ENCODE results near the gene LBX2. TPM values are rescaled to one million over a fixed set of nuclear protein-coding genes. Genes with fewer than 3 reads are reported as not detected.

LBX2 gene
- total and polyA plus RNA-seq, 9 of the 15 experiments (the other 6 are each of a cell fraction or from before 2014, with no cell fraction given), result 0.39 to 6.2 (median 1.8) TPM; not detected in 1

DNA sequence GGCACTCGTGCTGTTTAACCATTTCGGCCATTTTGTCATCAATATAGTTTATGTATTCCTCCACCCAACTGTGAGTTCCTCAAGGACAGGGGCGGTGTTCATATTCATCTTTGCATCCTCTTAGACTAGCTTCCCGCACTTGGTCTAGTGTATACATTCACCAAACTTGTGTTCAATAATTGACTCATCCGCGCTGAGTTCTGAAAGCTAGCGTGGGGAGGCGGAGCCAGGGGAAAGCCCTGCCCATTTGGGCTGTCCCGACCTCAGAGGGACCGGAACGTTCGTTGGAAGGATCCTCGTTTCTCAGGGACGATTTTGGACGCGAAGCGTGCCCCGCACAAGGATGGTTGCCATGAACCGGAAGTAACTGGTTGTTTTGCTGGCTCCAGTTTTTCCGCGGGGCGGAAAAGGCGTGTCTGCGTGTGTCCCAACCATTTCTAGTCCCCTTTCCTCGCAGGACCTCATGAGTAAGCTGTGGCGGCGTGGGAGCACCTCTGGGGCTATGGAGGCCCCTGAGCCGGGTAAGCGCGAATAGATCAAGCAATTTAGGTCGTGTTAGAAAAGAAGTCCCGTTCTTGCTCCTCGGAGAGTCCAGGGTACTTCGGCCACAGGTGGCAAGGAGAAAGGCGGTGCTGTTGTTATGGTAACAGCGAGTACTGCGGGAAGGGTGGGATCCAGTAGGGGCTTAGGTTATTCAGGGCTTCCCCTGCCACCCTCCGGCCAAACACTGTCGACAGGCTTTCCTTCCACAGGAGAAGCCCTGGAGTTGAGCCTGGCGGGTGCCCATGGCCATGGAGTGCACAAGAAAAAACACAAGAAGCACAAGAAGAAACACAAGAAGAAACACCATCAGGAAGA, 44.5 kb downstream of the LBX2 start, which contains the start of gene INO80B (continued):
- TF ChIP-seq, protein P1, sequence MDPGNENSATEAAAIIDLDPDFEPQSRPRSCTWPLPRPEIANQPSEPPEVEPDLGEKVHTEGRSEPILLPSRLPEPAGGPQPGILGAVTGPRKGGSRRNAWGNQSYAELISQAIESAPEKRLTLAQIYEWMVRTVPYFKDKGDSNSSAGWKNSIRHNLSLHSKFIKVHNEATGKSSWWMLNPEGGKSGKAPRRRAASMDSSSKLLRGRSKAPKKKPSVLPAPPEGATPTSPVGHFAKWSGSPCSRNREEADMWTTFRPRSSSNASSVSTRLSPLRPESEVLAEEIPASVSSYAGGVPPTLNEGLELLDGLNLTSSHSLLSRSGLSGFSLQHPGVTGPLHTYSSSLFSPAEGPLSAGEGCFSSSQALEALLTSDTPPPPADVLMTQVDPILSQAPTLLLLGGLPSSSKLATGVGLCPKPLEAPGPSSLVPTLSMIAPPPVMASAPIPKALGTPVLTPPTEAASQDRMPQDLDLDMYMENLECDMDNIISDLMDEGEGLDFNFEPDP (CRISPR knock-in tag; IDR thresholded peaks at IDR 0.05), result no peak
- TF ChIP-seq ZNF644 (tag; IDR thresholded peaks at IDR 0.05; ENCODE audit: low read depth) (no peak; the same call in 1 of the 2 replicates), THRAP3 (IDR thresholded peaks at IDR 0.05; ENCODE audit: borderline replicate concordance) (no peak), HDGF (IDR thresholded peaks at IDR 0.05) (no peak), ATF1 (CRISPR knock-in tag; IDR thresholded peaks at IDR 0.05) (no peak), ATF1 (tag; IDR thresholded peaks at IDR 0.05) (peak; percentile 85), HNRNPL (IDR thresholded peaks at IDR 0.05; ENCODE audit: low read depth, low read length) (no peak), TBP (optimal IDR thresholded peaks at IDR 0.05; ENCODE audit: low read depth, low read length) (peak; percentile 83), NR2F6 (CRISPR knock-in tag; IDR thresholded peaks at IDR 0.05) (no peak), NR3C1 (CRISPR knock-in tag; IDR thresholded peaks at IDR 0.05) (no peak), SRSF1 (IDR thresholded peaks at IDR 0.05; ENCODE audit: low read depth, low read length) (no peak), SOX6 (IDR thresholded peaks at IDR 0.05) (peak; percentile 70; the same call in 1 of the 2 replicates), MCM2 (IDR thresholded peaks at IDR 0.05; ENCODE audit: low read depth) (no peak)
- TF ChIP-seq, protein P2, sequence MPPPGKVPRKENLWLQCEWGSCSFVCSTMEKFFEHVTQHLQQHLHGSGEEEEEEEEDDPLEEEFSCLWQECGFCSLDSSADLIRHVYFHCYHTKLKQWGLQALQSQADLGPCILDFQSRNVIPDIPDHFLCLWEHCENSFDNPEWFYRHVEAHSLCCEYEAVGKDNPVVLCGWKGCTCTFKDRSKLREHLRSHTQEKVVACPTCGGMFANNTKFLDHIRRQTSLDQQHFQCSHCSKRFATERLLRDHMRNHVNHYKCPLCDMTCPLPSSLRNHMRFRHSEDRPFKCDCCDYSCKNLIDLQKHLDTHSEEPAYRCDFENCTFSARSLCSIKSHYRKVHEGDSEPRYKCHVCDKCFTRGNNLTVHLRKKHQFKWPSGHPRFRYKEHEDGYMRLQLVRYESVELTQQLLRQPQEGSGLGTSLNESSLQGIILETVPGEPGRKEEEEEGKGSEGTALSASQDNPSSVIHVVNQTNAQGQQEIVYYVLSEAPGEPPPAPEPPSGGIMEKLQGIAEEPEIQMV (tag; conservative IDR thresholded peaks at IDR 0.05; ENCODE audit: low read depth), result no peak
- TF ChIP-seq, protein P3, sequence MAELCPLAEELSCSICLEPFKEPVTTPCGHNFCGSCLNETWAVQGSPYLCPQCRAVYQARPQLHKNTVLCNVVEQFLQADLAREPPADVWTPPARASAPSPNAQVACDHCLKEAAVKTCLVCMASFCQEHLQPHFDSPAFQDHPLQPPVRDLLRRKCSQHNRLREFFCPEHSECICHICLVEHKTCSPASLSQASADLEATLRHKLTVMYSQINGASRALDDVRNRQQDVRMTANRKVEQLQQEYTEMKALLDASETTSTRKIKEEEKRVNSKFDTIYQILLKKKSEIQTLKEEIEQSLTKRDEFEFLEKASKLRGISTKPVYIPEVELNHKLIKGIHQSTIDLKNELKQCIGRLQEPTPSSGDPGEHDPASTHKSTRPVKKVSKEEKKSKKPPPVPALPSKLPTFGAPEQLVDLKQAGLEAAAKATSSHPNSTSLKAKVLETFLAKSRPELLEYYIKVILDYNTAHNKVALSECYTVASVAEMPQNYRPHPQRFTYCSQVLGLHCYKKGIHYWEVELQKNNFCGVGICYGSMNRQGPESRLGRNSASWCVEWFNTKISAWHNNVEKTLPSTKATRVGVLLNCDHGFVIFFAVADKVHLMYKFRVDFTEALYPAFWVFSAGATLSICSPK (IDR thresholded peaks at IDR 0.05; ENCODE audit: borderline replicate concordance), result no peak
- TF ChIP-seq, protein P4, sequence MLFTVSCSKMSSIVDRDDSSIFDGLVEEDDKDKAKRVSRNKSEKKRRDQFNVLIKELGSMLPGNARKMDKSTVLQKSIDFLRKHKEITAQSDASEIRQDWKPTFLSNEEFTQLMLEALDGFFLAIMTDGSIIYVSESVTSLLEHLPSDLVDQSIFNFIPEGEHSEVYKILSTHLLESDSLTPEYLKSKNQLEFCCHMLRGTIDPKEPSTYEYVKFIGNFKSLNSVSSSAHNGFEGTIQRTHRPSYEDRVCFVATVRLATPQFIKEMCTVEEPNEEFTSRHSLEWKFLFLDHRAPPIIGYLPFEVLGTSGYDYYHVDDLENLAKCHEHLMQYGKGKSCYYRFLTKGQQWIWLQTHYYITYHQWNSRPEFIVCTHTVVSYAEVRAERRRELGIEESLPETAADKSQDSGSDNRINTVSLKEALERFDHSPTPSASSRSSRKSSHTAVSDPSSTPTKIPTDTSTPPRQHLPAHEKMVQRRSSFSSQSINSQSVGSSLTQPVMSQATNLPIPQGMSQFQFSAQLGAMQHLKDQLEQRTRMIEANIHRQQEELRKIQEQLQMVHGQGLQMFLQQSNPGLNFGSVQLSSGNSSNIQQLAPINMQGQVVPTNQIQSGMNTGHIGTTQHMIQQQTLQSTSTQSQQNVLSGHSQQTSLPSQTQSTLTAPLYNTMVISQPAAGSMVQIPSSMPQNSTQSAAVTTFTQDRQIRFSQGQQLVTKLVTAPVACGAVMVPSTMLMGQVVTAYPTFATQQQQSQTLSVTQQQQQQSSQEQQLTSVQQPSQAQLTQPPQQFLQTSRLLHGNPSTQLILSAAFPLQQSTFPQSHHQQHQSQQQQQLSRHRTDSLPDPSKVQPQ (CRISPR knock-in tag; IDR thresholded peaks at IDR 0.05; ENCODE audit: borderline replicate concordance), result no peak
- TF ChIP-seq, protein P5, sequence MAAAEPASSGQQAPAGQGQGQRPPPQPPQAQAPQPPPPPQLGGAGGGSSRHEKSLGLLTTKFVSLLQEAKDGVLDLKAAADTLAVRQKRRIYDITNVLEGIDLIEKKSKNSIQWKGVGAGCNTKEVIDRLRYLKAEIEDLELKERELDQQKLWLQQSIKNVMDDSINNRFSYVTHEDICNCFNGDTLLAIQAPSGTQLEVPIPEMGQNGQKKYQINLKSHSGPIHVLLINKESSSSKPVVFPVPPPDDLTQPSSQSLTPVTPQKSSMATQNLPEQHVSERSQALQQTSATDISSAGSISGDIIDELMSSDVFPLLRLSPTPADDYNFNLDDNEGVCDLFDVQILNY (CRISPR knock-in tag; IDR thresholded peaks at IDR 0.05), result no peak
- TF ChIP-seq, protein P6, sequence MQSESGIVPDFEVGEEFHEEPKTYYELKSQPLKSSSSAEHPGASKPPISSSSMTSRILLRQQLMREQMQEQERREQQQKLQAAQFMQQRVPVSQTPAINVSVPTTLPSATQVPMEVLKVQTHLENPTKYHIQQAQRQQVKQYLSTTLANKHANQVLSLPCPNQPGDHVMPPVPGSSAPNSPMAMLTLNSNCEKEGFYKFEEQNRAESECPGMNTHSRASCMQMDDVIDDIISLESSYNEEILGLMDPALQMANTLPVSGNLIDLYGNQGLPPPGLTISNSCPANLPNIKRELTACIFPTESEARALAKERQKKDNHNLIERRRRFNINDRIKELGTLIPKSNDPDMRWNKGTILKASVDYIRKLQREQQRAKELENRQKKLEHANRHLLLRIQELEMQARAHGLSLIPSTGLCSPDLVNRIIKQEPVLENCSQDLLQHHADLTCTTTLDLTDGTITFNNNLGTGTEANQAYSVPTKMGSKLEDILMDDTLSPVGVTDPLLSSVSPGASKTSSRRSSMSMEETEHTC (IDR thresholded peaks at IDR 0.05), result no peak

Data from K562 (cell line).